Occipital lobe (tissue), 2 donors: Measurements from ENCODE around the gene RAB8B. TPM values are rescaled to one million over a fixed set of nuclear protein-coding genes. Genes with fewer than 3 reads are reported as not detected.
"Not testable (repeated sequence)": the region's sequence is repeated elsewhere in the genome, so short reads cannot be mapped to it uniquely, and the experiment has no call there.

Experiments used
- DNase-seq: peaks from one replicate; lab custom pipeline; 2025; lab: John Stamatoyannopoulos, UW
- total RNA-seq: library from RNA; depleted of rRNA; stranded (reverse); fragments of >200 nt; gene quantifications from one replicate; pipeline ENCODE4 v1.2.3, GENCODE V29; 2014

The RAB8B gene
- total RNA-seq, 1 donor from 2014 or later = 134 TPM

DNA sequence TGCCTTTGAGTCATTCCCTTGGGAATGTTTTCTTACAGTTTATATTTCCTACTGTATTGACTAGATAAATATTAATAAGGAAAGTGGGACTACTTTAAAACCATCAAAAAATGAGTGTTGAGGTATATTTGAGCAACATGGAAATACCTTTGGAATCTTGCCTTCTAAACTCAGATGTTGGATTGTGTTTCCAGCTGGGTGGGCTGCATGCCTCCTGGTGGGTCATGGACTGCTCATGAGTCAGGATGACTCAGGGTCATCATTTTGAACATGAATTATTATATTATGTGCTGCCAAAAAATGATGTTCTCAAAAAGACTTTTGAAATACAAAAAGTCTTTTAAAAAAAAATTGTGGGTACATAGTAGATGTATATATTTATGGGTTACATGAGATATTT is 46.9 kb downstream of the RAB8B start:
- no peak for DNase-seq

- DNase-seq = not testable (repeated sequence)
Measured at GRCh38 chr15:63237086-63237485, 47.7 kb downstream of the RAB8B start.

DNA sequence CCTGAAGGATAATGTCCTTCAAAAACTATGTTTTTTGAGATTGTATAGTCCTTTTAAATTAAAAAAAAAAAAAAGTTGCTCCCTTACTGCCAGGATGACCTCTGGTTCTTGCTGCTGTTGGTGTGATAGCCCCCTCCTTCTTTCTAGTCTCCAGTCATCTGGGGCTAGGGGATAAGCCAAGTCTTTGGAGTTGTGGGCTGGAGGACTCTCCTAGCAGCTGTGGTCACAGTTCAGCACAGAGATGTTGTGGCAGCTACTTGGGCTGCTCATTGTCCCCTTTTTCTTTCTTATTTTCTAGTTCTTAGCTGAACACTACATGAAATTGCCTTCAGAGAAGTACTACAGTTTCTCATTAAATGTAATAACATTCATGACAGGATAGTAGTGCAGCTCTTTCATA is 48.8 kb downstream of the RAB8B start:
- DNase-seq = no peak

- no peak for DNase-seq
Measured at GRCh38 chr15:63238796-63239195, 49.4 kb downstream of the RAB8B start.

- DNase-seq = no peak
Measured at GRCh38 chr15:63240109-63240508, 50.7 kb downstream of the RAB8B start.

DNA sequence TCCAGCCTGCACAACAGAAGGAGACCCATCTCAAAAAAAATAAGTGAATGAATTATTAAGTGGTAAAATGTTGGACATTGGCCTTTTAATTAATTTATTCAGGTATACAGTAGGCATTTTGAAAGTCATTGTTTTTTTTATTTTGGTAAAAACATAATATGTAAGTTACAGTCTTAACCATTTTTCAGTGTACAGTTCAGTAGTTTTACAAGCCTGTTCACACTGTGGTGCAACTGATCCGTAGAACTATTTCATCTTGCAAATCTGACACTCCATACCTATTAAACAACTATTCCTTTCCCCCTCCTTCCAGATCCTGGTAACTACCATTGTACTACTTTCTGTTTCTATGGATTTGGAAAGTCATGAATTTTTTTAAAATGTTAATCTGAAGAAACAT is 51.9 kb downstream of the RAB8B start:
- DNase-seq = no peak

- DNase-seq = no peak
Measured at GRCh38 chr15:63243101-63243500, 53.7 kb downstream of the RAB8B start.

GRCh38 chr15:63243776-63244175 is 54.4 kb downstream of the RAB8B start:
- no peak for DNase-seq

DNA sequence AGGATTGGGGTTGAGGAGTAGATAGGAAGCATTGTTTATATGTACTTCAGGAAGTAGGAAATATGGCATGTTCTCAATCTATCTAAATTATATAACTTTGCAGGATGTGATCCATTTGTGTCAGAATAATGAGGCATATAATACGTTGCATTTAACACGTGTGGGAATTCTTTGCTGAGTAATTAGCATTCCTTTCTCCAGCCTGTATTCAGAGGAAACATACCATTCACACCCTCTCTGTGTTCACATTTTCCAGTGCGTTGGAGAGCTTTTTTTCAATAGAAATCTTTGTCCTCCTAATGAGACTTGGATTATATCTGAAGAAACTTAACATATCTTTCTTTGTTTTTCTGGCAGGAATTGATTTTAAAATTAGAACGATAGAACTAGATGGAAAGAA is 55.0 kb downstream of the RAB8B start:
- no peak for DNase-seq

DNA sequence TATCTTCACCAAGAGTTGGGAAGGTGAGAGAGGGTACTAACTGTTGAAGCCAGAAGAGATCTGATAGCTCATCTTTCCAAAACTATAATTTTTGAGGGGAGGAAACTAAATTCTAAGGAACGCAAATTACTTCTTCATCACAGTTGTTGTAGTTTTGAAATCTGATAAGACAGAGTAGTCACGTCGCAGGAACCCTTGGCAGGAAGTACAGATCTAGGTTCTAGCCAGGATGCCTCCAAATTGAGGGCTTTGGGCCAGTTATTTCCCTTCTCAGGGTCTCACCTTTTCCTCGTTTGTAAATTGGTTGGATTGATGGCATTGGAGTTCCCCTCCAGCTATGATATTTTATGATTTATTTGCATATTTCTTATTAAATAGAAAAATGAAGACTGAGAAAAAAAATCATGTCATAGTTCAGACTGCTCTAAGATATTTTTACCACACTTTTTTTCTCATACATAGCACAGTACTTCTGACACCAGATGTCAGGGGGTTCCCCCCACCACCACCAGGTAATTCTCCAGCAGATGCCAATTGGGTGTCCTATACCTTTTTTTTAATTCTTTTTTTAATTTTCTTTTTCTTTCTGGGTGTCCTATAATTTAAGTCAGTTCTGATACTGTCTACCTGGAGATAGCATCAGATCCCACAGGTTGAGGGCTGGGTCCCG is 55.7 kb downstream of the RAB8B start:
- DNase-seq = no peak

GRCh38 chr15:63246691-63247469 is 57.5 kb downstream of the RAB8B start:
- DNase-seq = no peak

DNA sequence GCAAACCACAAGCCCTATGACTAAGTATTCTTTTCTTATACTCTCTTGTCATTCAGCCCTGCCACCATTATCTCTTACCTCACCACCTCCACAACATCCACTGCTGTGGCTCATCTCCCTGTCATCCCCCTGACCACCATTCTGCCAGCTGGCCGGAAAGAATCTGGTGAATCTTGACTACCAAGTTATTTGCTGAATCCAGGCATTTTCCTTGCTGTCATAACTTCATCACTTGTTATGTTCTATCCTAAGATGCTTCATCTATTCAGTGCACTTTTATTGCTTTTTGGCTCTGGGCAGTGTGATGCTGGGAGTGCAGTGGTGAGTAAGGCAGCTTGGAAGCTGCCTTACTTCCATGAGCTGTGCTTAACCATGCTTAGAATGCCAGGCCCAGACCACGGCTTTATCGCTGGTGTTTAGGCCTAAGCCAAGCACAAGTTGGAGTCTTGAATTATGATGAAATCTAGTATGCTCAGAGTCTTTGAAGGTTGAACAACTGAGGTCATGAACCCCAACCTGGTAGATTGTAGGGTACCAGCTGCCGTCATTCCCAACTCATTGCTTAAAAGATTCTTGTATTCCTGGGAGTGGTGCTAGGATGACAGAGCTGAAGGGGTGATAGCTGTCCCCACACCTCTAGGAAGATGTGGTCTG is 61.0 kb downstream of the RAB8B start:
- no peak for DNase-seq

GRCh38 chr15:63251701-63252100 is 62.3 kb downstream of the RAB8B start:
- DNase-seq = no peak

GRCh38 chr15:63252292-63252691 is 62.9 kb downstream of the RAB8B start:
- no peak for DNase-seq

DNA sequence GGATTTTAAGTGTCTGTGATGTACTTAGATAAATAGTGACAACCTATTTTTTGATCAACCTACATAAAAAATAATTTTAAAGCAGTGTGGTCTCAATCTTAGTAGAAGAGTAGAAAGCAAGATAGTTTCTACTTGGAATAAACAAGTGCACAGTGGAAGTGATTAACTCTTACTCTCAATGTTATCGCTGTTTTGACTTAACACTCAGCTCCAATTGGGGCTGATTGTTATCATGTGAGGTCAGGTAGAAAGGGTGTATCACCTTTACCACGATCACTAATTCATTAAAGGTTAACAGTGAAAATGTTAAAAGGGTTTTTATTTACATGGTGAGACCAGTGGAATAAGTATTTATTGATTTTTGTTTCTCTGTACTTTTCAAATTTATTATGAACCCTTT is 65.6 kb downstream of the RAB8B start:
- no peak for DNase-seq

- no peak for DNase-seq
Measured at GRCh38 chr15:63255489-63255990, 66.1 kb downstream of the RAB8B start.

GRCh38 chr15:63256433-63257274 is 67.2 kb downstream of the RAB8B start:
- no peak for DNase-seq

- DNase-seq = no peak
Measured at GRCh38 chr15:63258658-63259057, 69.3 kb downstream of the RAB8B start.

GRCh38 chr15:63260791-63261190 is 71.4 kb downstream of the RAB8B start:
- DNase-seq = no peak

GRCh38 chr15:63261311-63261710 is 71.9 kb downstream of the RAB8B start:
- DNase-seq = no peak

GRCh38 chr15:63263519-63263918 is 74.1 kb downstream of the RAB8B start:
- no peak for DNase-seq
